T follicular helper cell (primary cell): Measurements from ENCODE around the gene CLASP1.
"Not testable (repeated sequence)": the region's sequence is repeated elsewhere in the genome, so short reads cannot be mapped to it uniquely, and the experiment has no call there.

Experiments used
- DNase-seq: peaks from one replicate; pipeline ENCODE4 v3.0.0-alpha.2; 2020; ENCODE audit warnings: low read depth

CLASP1 gene

GRCh38 chr2:121475811-121476571, 173.3 kb downstream of the CLASP1 start:
- no peak for DNase-seq

DNA sequence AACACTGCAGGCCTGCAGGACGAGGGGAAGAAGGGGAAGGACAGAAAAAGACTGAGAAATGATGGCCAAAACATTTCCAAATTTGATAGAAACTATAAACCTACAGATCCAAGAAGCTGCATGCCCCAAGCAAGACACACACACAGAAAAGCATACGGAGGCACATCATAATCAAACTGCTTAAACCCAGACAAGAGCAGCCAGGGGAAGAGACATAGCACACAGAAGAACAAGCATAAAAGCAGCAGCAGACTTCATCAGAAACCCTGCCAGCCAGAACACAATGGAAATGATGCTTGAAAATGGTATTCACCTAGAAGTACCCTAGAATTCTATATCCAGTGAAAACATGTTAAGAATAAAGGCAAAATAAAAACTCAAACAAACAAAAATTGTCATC, 175.8 kb downstream of the CLASP1 start:
- DNase-seq, result no peak

DNA sequence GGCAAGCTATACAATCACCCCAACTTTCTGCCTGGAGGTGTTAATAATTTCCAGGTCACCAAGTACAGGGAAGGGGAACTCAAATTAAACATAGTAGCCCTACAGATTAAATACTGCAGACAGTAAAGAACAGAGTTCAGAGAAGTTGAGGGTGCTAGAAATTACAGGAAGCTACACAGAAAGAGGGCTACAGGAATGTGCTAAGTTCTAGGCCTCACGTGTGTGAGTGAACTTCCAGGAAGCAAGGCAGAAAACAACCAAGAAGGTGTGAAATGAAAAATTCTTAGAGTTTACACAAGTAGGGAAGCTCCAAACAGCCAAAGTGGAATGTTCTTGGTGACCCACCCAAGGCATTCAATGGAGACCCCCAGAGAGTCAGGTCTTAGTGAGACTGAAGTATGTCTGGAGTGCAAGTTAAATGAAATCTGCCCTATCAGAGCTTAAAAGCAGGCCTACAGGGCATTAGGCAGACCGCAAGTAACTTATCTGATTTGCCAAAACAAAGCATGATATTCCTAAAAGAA, 176.7 kb downstream of the CLASP1 start:
- no peak for DNase-seq

- no peak for DNase-seq
These were observed 177.5 kb downstream of the CLASP1 start for GRCh38 chr2:121471532-121472469.

GRCh38 chr2:121470917-121471316, 178.3 kb downstream of the CLASP1 start:
- no peak for DNase-seq

DNA sequence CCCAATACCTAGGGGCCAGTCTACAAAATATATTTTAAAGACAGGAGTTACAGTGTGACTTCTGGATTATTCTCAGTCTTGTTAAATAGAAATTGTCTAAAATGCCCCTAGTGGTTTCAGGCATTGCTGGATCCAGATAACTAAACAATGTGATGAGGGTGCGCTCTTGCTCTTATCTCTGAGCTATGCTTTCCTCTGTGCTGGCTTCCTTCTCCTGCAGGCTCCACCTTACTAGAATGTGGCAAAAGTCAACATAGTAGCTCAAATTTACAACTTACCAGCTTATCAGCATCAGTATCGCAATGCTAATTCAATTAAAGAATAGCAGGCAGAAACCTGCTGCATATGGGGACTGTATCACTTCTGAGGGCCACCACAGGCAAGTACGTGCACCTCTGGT, 179.9 kb downstream of the CLASP1 start:
- DNase-seq, result no peak

DNA sequence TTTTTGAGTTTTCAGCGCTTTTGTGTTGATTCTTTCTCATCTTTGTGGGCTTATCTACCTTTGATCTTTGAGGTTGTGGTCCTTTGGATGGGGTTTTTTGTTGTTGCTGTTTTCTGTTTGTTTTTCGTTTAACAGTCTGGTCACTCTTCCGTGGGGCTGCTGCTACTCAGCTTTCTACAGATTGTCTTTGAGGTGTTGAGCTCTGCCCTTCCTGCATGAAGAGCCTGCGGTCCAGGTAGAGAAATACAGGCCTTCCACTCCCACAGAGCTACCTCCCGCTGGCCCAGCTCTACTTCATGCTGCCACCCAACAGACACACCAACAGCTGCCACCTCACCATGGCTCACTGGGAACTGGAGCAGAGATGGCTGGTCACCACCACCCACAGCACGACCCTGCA, 180.3 kb downstream of the CLASP1 start:
- DNase-seq, result no peak

- no peak for DNase-seq
These were observed 190.0 kb downstream of the CLASP1 start for GRCh38 chr2:121459291-121459690.

GRCh38 chr2:121456325-121456724, 192.9 kb downstream of the CLASP1 start:
- DNase-seq, result no peak

- DNase-seq, result no peak
These were observed 193.8 kb downstream of the CLASP1 start for GRCh38 chr2:121455446-121455845.

- DNase-seq, result no peak
These were observed 194.6 kb downstream of the CLASP1 start for GRCh38 chr2:121454549-121455090.

GRCh38 chr2:121451398-121451797, 197.9 kb downstream of the CLASP1 start:
- no peak for DNase-seq

DNA sequence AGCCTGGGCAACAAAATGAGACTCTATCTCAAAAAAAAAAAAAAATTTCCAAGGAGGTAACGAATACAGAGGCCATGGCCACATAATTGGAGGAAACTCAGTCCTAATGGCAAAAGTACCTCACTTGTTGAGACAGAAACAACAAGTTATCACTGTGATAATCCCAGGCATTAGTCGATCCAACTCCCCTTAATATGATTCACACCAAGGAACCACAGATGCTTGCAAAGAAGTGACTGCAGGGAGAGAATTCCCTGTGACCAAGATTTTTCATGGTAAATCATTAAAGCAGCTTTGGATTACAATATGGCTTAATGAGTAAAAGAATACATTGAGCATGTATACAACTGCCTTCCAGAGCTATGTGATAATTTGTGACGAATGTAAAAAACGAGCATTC, 199.0 kb downstream of the CLASP1 start:
- DNase-seq, result no peak

GRCh38 chr2:121446647-121447241, 202.5 kb downstream of the CLASP1 start:
- no peak for DNase-seq

DNA sequence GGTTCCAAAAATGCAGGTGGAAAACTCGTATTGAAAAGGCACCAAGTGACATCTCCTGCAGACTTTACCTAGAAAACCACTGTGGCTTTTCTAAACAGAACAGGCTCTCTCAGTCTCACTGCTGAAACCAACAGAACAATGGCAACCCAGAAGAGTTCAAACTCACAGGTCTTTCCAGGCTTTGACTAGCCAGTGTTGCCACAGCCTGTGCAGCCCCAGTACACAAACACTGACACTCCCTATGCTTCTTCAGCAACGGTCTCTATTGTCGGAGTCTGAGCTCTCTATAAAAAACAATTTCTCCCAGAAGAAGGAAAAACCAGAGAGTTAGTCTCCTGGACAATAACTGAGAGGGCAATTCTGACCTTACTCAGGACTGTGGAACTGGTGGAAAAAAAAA, 206.4 kb downstream of the CLASP1 start:
- no peak for DNase-seq

DNA sequence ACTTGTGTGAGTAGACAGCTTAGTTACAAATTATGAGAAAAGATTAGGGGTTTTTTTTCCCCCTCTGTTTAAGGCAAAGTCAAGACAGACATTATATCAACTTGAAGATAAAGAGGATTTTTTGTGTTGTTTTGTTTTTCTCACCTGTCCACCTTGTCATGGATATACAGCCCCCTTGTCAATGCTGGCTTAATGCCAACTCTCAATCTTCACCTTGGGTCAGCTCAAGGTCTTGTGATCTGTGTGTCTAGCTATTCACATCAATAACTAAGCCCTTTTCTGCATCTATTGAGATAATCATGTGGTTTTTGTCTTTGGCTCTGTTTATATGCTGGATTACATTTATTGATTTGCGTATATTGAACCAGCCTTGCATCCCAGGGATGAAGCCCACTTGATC, 211.0 kb downstream of the CLASP1 start:
- DNase-seq, result not testable (repeated sequence)

GRCh38 chr2:121436918-121437317, 212.3 kb downstream of the CLASP1 start:
- DNase-seq, result no peak

- DNase-seq, result no peak
These were observed 213.5 kb downstream of the CLASP1 start for GRCh38 chr2:121435790-121436189.

- no peak for DNase-seq
These were observed 218.0 kb downstream of the CLASP1 start for GRCh38 chr2:121431214-121431613.

DNA sequence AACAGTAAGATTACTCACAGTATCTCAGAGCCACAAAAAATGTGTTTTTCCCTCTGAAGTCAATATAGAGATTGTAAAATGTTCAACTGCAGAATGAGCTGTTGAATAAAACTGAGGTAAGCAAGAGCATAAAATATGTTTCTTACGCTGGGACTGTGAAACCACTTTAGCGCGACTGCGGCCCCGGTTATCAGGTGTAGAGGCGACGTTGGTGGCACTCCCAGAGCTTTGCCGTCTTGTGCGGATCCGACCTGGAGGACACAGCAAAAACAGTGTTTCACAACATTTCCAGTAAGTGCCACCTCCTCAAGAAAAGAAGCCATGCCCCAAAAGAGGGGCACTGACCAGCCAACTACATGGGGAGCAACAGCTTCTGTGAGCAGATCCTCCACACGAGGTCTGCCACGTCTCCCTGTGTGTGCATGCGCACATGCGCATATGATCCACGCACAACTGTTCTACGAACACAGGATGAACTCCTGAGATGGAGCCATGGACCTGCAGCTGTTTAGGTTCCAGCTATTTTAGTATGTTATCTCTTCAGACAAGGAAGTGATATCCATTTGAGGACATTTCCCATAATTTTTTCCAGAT, 219.2 kb downstream of the CLASP1 start:
- no peak for DNase-seq

DNA sequence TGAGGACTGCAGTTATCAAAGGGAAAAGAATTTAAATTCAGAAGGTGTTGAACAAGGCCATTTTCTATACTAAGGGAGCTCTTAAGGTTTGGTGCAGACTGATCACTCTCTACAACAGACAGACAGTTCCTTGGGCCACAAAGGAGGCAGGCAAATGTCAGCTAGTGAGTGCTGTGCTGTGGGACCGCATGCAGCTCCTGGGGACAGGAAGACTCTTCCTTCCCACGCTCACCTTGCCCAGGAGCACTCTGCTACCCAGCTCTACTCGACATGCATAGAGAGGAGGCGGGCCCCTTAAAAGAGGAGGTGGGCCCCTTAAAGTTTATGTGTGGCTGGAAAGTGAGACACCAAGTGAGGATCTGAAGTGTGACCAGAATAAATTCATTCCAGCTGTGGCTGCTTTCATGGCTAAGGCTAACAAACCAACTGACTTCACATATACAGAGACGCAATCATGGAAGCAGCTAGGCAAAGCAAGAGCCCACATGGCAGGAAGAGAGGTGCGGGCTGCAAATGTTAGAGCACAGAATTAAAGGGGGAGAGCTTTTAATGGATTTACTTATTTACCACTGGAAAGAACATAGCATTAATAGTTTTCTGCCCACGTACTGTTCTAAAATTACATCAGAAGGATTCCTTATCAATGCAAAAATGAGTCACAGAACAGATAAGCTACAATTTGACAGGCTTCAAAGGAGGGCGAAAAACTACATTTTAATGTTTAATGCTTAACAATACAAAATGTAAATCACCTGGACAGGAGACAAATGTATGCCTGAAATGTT, 220.0 kb downstream of the CLASP1 start:
- no peak for DNase-seq
